Stimulated activated CD8-positive, alpha-beta memory T cell treated with anti-CD3 and anti-CD28 coated beads, Interleukin-2, amount 100 ng/mL, for 48 hours (primary cell): ENCODE measurements around the gene MLLT6.

Source experiments
- DNase-seq, 2 donors: peaks; one replicate each; pipeline ENCODE4 v3.0.0-alpha.2; 2020; ENCODE audit warnings: low read depth in 2 of 2

MLLT6 gene

GRCh38 chr17:38706505-38707216, 1.6 kb downstream of the MLLT6 start:
- DNase-seq: no peak

- DNase-seq: no peak
Observed at GRCh38 chr17:38707678-38708351, 2.7 kb downstream of the MLLT6 start.

GRCh38 chr17:38709104-38709820, 4.2 kb downstream of the MLLT6 start:
- no peak for DNase-seq

GRCh38 chr17:38709864-38710603, 5.0 kb downstream of the MLLT6 start:
- no peak for DNase-seq

- DNase-seq: no peak
Observed at GRCh38 chr17:38710604-38710962, 5.5 kb downstream of the MLLT6 start.

- no peak for DNase-seq
Observed at GRCh38 chr17:38710985-38711384, 5.9 kb downstream of the MLLT6 start.

- no peak for DNase-seq
Observed at GRCh38 chr17:38711792-38712571, 6.9 kb downstream of the MLLT6 start.

- no peak for DNase-seq
Observed at GRCh38 chr17:38712593-38712992, 7.5 kb downstream of the MLLT6 start.

- DNase-seq: no peak
Observed at GRCh38 chr17:38713456-38714075, 8.5 kb downstream of the MLLT6 start.

GRCh38 chr17:38715216-38715943, 10.3 kb downstream of the MLLT6 start:
- DNase-seq: no peak

- DNase-seq: no peak
Observed at GRCh38 chr17:38716368-38717005, 11.4 kb downstream of the MLLT6 start.

GRCh38 chr17:38717139-38717745, 12.2 kb downstream of the MLLT6 start:
- DNase-seq: no peak

- DNase-seq: no peak
Observed at GRCh38 chr17:38719289-38719942, 14.3 kb downstream of the MLLT6 start.

- DNase-seq: no peak
Observed at GRCh38 chr17:38719943-38720641, 15.0 kb downstream of the MLLT6 start.

GRCh38 chr17:38720941-38721340, 15.9 kb downstream of the MLLT6 start:
- no peak for DNase-seq

GRCh38 chr17:38721802-38722201, 16.7 kb downstream of the MLLT6 start:
- no peak for DNase-seq

GRCh38 chr17:38724337-38724988, 19.4 kb downstream of the MLLT6 start:
- DNase-seq: no peak

GRCh38 chr17:38725066-38725465, 20.0 kb downstream of the MLLT6 start:
- DNase-seq: no peak
